ENCODE data around the gene SPATA31D4. TPM values are rescaled to one million over a fixed set of nuclear protein-coding genes. Genes with fewer than 3 reads are reported as not detected.

The SPATA31D4 gene
- total and polyA plus RNA-seq, 4 donors = not detected

DNA sequence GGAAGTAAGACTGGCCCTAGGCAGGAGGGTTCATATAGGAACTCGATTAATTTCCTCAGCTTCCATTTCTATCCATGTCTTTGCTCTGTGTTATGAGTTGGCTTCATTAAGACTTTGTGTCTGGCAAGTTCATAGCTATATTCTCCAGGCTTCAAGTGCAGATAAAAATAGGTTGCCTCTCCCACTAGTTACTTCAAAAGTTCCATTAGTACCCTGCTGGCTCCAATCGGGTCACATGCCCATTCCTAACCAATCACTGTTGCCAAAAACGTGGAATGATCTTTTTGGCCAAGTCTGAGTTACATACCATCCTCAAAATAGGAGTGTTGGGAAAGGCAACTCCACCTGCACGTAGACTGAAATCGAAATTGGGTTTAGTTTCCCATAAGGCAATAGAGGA lies 46.5 kb downstream of the SPATA31D4 start:
- no peak overlapping the region for H3K4me3 ChIP-seq (ENCODE audit: low read length in 2 of 2)
- no peaks in the 10 kb centered on the region for H3K36me3 ChIP-seq (ENCODE audit: control insufficient read depth in 1 of 2, insufficient read depth in 2 of 2, low read length in 1 of 2)
- ATAC-seq (ENCODE audit: low FRiP score) (no peak), DNase-seq (no peak)
- WGBS, 2 donors = 33 to 37% methylated on average over 5 of the region's 5 CpGs
- intact Hi-C loops (cut with DNase I) = no loop called here
- H3K9me3 ChIP-seq (ENCODE audit: control insufficient read depth, low read length) = no peaks in the 10 kb centered on the region
- H3K27me3 ChIP-seq (ENCODE audit: control insufficient read depth in 1 of 2, insufficient read depth in 2 of 2, low read length in 1 of 2) = no peaks in the 10 kb centered on the region
- no peak overlapping the region for H3K27ac ChIP-seq (ENCODE audit: low read depth in 1 of 2, low read length in 2 of 2)
- H3K4me1 ChIP-seq (ENCODE audit: control insufficient read depth in 1 of 2, insufficient read depth in 2 of 2, low read length in 2 of 2) = peaks cover 0 to 1% of the 10 kb centered on the region in 2 donors

DNA sequence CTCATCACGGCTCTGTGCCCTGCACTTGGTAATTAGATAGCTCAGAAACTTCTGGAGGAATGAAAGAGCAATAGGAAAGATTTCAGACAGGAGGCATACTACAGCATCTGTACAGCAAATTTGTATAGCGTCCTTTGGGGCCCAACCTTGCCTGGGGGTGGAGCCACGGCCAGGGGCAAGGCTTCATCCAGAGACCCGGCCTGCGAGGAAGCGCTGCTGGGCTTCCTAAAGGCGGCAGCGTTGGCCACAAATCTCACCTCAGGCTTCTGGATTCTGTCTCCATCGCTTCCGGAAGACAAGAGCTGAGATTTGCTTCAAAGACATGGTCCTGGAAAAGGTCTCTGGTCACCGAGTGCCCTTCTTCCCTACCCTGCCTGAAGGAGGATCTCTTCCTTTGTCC lies 48.1 kb downstream of the SPATA31D4 start:
- Histone ChIP-seq H3K27ac (ENCODE audit: low read depth in 1 of 2, low read length in 2 of 2) (no peak overlapping the region), H3K36me3 (ENCODE audit: control insufficient read depth in 1 of 2, insufficient read depth in 2 of 2, low read length in 1 of 2) (no peaks in the 10 kb centered on the region), H3K9me3 (ENCODE audit: control insufficient read depth, low read length) (no peaks in the 10 kb centered on the region), H3K4me3 (ENCODE audit: low read length in 2 of 2) (no peak overlapping the region), H3K4me1 (ENCODE audit: control insufficient read depth in 1 of 2, insufficient read depth in 2 of 2, low read length in 2 of 2) (no peaks in the 10 kb centered on the region), H3K27me3 (ENCODE audit: control insufficient read depth in 1 of 2, insufficient read depth in 2 of 2, low read length in 1 of 2) (no peaks in the 10 kb centered on the region)
- intact Hi-C loops (cut with DNase I) = no loop called here
- no peak for ATAC-seq (ENCODE audit: low FRiP score)
- no peak for DNase-seq
- 94 to 96% methylated on average over 11 of the region's 11 CpGs for WGBS, 2 donors

DNA sequence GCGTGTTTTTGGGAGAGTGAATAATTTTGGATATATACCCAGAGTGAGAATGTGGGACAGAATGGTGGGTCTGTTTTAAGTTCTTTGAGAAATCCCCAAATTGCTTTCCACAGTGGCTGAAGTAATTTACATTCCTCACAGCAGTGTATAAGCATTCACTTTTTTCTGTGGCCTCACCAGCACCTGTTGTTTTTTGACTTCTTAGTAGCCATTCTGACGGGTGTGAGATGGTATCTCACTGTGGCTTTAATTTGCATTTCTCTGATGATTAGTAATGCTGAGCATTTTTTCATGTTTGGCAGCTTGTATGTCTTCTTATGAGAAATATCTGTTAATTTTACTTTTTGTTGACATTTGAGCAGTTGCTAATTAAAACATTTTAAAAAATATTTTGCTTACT lies 51.0 kb downstream of the SPATA31D4 start:
- Histone ChIP-seq H3K36me3 (ENCODE audit: control insufficient read depth in 1 of 2, insufficient read depth in 2 of 2, low read length in 1 of 2) (no peaks in the 10 kb centered on the region), H3K4me3 (ENCODE audit: low read length in 2 of 2) (no peak overlapping the region), H3K9me3 (ENCODE audit: control insufficient read depth, low read length) (no peaks in the 10 kb centered on the region), H3K4me1 (ENCODE audit: control insufficient read depth in 1 of 2, insufficient read depth in 2 of 2, low read length in 2 of 2) (no peaks in the 10 kb centered on the region), H3K27me3 (ENCODE audit: control insufficient read depth in 1 of 2, insufficient read depth in 2 of 2, low read length in 1 of 2) (no peaks in the 10 kb centered on the region), H3K27ac (ENCODE audit: low read depth in 1 of 2, low read length in 2 of 2) (no peak overlapping the region)
- ATAC-seq (ENCODE audit: low FRiP score) (no peak), DNase-seq (no peak)
- intact Hi-C loops (cut with DNase I) = no loop called here
- WGBS, 2 donors = 78 to 81% methylated on average over 2 of the region's 2 CpGs

DNA sequence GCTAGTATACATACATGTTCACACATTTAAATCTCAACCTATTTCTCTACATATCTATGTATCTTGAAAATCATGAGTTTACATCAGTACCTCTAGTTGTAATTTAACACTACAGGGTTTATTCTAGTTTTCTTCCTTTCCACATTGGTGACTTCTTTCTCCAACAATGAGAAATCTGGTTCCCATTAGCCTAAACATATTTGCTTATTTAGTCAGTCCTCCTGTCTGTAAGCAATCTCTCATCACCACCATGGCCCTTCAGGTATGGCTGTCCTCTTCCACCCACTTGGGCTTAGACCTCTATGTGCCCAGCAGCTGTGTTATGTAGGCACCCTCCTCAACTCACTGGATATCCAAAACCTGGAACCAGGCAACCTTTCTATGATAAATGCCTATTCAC lies 52.3 kb downstream of the SPATA31D4 start:
- ATAC-seq (ENCODE audit: low FRiP score) = no peak
- intact Hi-C loops (cut with DNase I) = no loop called here
- Histone ChIP-seq H3K4me3 (ENCODE audit: low read length in 2 of 2) (no peak overlapping the region), H3K9me3 (ENCODE audit: control insufficient read depth, low read length) (no peaks in the 10 kb centered on the region), H3K4me1 (ENCODE audit: control insufficient read depth in 1 of 2, insufficient read depth in 2 of 2, low read length in 2 of 2) (no peaks in the 10 kb centered on the region), H3K27ac (ENCODE audit: low read depth in 1 of 2, low read length in 2 of 2) (no peak overlapping the region), H3K36me3 (ENCODE audit: control insufficient read depth in 1 of 2, insufficient read depth in 2 of 2, low read length in 1 of 2) (no peaks in the 10 kb centered on the region), H3K27me3 (ENCODE audit: control insufficient read depth in 1 of 2, insufficient read depth in 2 of 2, low read length in 1 of 2) (no peaks in the 10 kb centered on the region)
- DNase-seq = no peak

DNA sequence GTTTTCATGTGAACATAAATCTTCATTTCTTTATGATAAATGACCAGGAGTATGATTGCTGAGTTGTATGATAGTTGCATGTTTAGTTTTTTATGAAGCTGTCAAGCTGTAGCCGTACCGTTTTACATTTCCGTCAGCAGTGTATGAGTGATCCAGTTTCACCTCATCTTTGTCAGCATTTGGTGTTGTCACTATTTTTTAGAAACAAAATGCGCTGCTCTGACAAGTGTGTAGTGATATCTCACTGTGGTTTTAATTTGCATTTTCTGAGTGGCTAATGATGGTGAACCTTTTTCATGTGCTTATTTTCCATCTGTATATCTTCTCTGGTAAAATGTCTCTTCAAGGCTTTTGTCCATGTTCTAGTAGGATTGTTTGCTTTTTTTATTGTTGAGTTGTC lies 53.7 kb downstream of the SPATA31D4 start:
- intact Hi-C loops (cut with DNase I) = no loop called here

More for the DNA sequence above, 53.7 kb downstream of the SPATA31D4 start:
- H3K9me3 ChIP-seq (ENCODE audit: control insufficient read depth, low read length) = no peaks in the 10 kb centered on the region
- no peaks in the 10 kb centered on the region for H3K4me1 ChIP-seq (ENCODE audit: control insufficient read depth in 1 of 2, insufficient read depth in 2 of 2, low read length in 2 of 2)
- no peaks in the 10 kb centered on the region for H3K27me3 ChIP-seq (ENCODE audit: control insufficient read depth in 1 of 2, insufficient read depth in 2 of 2, low read length in 1 of 2)
- WGBS, 2 donors = 72 to 80% methylated on average over 4 of the region's 4 CpGs
- DNase-seq (no peak), ATAC-seq (ENCODE audit: low FRiP score) (no peak)
- H3K4me3 ChIP-seq (ENCODE audit: low read length in 2 of 2) = no peak overlapping the region
- H3K36me3 ChIP-seq (ENCODE audit: control insufficient read depth in 1 of 2, insufficient read depth in 2 of 2, low read length in 1 of 2) = no peaks in the 10 kb centered on the region
- H3K27ac ChIP-seq (ENCODE audit: low read depth in 1 of 2, low read length in 2 of 2) = no peak overlapping the region

Other genes with a start within 250 kb of the SPATA31D4 start
- 10 to 100 TPM; 31.0 to 32.7 TPM for gene TLE1, start 238.9 kb upstream of the SPATA31D4 start, total RNA-seq
- gene TLE1, start 238.9 kb upstream of the SPATA31D4 start, polyA plus RNA-seq = 10 to 100 TPM; 20.9 to 39.9 TPM
- not detected for gene SPATA31D3, start 15.1 kb downstream of the SPATA31D4 start, total RNA-seq
- not detected for gene SPATA31D3, start 15.1 kb downstream of the SPATA31D4 start, polyA plus RNA-seq
- gene SPATA31D1, start 60.3 kb downstream of the SPATA31D4 start, total RNA-seq = not detected
- not detected for gene SPATA31D1, start 60.3 kb downstream of the SPATA31D4 start, polyA plus RNA-seq

All from aorta (tissue), 5 donors.